Activated T-cell treated with anti-CD3 and anti-CD28 coated beads, Interleukin-2, amount 50 U/mL, for 24 hours (primary cell): ENCODE data around the gene KLHL6.
"Not testable (repeated sequence)": the region's sequence is repeated elsewhere in the genome, so short reads cannot be mapped to it uniquely, and the experiment has no call there.

Experiments
- DNase-seq: peaks from one replicate; pipeline ENCODE4 v3.0.0-alpha.2; 2020
- H3K27ac Mint-ChIP-seq: 2 replicates; pipeline ENCODE4 v1.8.0; 2020; ENCODE audit warnings: mild to moderate bottlenecking, mixed read lengths
- H3K27me3 Mint-ChIP-seq: 2 replicates; pipeline ENCODE4 v1.8.0; 2020; ENCODE audit warnings: mixed read lengths
- H3K36me3 Mint-ChIP-seq: 2 replicates; pipeline ENCODE4 v1.8.0; 2020; ENCODE audit warnings: low read depth, mixed read lengths
- H3K4me1 Mint-ChIP-seq: 2 replicates; pipeline ENCODE4 v1.8.0; 2020; ENCODE audit warnings: low read depth, mixed read lengths
- H3K4me3 Mint-ChIP-seq: 2 replicates; pipeline ENCODE4 v1.8.0; 2020; ENCODE audit warnings: mild to moderate bottlenecking, moderate library complexity, mixed read lengths
- H3K9me3 Mint-ChIP-seq: 2 replicates; pipeline ENCODE4 v1.8.0; 2020; ENCODE audit warnings: mixed read lengths

Gene KLHL6

GRCh38 chr3:183579967-183580900 is 24.7 kb upstream of the KLHL6 start:
- H3K4me3 Mint-ChIP-seq = no peak overlapping the region
- DNase-seq = no peak
- H3K4me1 Mint-ChIP-seq = peaks cover 21% of the 10 kb centered on the region
- H3K27ac Mint-ChIP-seq = no peak overlapping the region
- no peaks in the 10 kb centered on the region for H3K36me3 Mint-ChIP-seq
- no peaks in the 10 kb centered on the region for H3K27me3 Mint-ChIP-seq
- no peaks in the 10 kb centered on the region for H3K9me3 Mint-ChIP-seq

- Mint-ChIP-seq H3K4me3 (no peak overlapping the region), H3K9me3 (no peaks in the 10 kb centered on the region), H3K27me3 (no peaks in the 10 kb centered on the region), H3K4me1 (peaks cover 19% of the 10 kb centered on the region), H3K27ac (no peak overlapping the region), H3K36me3 (no peaks in the 10 kb centered on the region)
- no peak for DNase-seq
Measured at GRCh38 chr3:183578179-183578578, 22.7 kb upstream of the KLHL6 start.

DNA sequence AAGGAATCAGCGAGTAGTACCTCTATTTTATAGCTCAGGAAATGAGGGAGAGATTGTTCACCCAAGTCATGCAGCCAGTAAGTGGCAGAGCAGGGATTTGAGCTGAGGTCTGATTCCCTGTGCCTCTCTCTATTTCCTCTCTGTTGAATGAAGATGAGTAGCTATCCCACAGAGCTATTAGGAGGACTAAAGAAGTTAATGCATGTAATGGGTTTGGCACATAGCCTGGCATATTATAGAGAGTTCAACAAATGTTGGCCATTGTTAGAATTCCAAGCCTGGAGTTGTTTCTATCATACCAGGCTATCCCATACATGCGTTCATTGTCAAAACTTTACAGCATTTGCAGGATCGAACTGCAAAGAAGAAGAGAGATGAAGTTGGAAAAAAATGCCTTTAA is 21.8 kb upstream of the KLHL6 start:
- H3K27me3 Mint-ChIP-seq = no peaks in the 10 kb centered on the region
- peaks cover 19% of the 10 kb centered on the region for H3K4me1 Mint-ChIP-seq
- no peak overlapping the region for H3K27ac Mint-ChIP-seq
- DNase-seq = no peak
- H3K9me3 Mint-ChIP-seq = no peaks in the 10 kb centered on the region
- H3K4me3 Mint-ChIP-seq = no peak overlapping the region
- H3K36me3 Mint-ChIP-seq = no peaks in the 10 kb centered on the region

- H3K4me1 Mint-ChIP-seq = peaks cover 19% of the 10 kb centered on the region
- H3K27ac Mint-ChIP-seq = no peak overlapping the region
- H3K36me3 Mint-ChIP-seq = no peaks in the 10 kb centered on the region
- no peak for DNase-seq
- H3K4me3 Mint-ChIP-seq = no peak overlapping the region
- no peaks in the 10 kb centered on the region for H3K27me3 Mint-ChIP-seq
- H3K9me3 Mint-ChIP-seq = no peaks in the 10 kb centered on the region
Measured at GRCh38 chr3:183576487-183577107, 21.1 kb upstream of the KLHL6 start.

GRCh38 chr3:183572935-183573334 is 17.4 kb upstream of the KLHL6 start:
- DNase-seq = no peak

GRCh38 chr3:183570191-183570590 is 14.7 kb upstream of the KLHL6 start:
- not testable (repeated sequence) for H3K4me1 Mint-ChIP-seq, H3K27me3 Mint-ChIP-seq, H3K9me3 Mint-ChIP-seq, DNase-seq, H3K36me3 Mint-ChIP-seq, H3K4me3 Mint-ChIP-seq, H3K27ac Mint-ChIP-seq

More at GRCh38 chr3:183572935-183573334, 17.4 kb upstream of the KLHL6 start:
- no peak overlapping the region for H3K27ac Mint-ChIP-seq
- H3K27me3 Mint-ChIP-seq = no peaks in the 10 kb centered on the region
- H3K4me1 Mint-ChIP-seq = peaks cover 7% of the 10 kb centered on the region
- no peaks in the 10 kb centered on the region for H3K9me3 Mint-ChIP-seq
- H3K36me3 Mint-ChIP-seq = no peaks in the 10 kb centered on the region
- H3K4me3 Mint-ChIP-seq = no peak overlapping the region

GRCh38 chr3:183566880-183567279 is 11.4 kb upstream of the KLHL6 start:
- no peaks in the 10 kb centered on the region for H3K36me3 Mint-ChIP-seq
- peaks cover 14% of the 10 kb centered on the region for H3K4me1 Mint-ChIP-seq
- no peaks in the 10 kb centered on the region for H3K27me3 Mint-ChIP-seq
- H3K4me3 Mint-ChIP-seq = no peak overlapping the region
- DNase-seq = no peak
- no peak overlapping the region for H3K27ac Mint-ChIP-seq
- no peaks in the 10 kb centered on the region for H3K9me3 Mint-ChIP-seq

DNA sequence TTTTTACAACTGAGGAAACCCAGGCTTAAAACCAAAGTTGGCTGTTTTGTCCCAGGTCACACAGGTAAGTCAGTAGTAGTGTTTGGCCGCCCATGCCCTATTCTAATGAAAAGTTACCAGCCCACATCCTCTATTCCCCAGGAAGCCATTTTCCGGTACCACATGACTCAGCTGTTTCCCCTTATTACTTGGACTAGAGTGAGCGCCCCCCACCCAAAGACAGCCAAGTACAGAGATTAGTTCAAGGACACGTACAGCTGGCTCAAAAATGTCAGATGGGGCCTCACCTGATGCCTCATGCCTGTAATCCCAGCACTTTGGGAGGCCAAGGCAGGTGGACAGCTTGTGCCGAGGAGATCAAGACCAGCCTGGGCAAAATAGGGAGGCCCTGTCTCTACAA is 8.5 kb upstream of the KLHL6 start:
- H3K27ac Mint-ChIP-seq = peak overlapping the region; percentile 67
- H3K4me1 Mint-ChIP-seq = peaks cover 15% of the 10 kb centered on the region
- no peak overlapping the region for H3K4me3 Mint-ChIP-seq
- H3K36me3 Mint-ChIP-seq = no peaks in the 10 kb centered on the region
- no peaks in the 10 kb centered on the region for H3K27me3 Mint-ChIP-seq
- H3K9me3 Mint-ChIP-seq = no peaks in the 10 kb centered on the region
- DNase-seq = no peak

- H3K9me3 Mint-ChIP-seq = no peaks in the 10 kb centered on the region
- H3K27ac Mint-ChIP-seq = no peak overlapping the region
- no peaks in the 10 kb centered on the region for H3K27me3 Mint-ChIP-seq
- peaks cover 19% of the 10 kb centered on the region for H3K4me1 Mint-ChIP-seq
- no peak overlapping the region for H3K4me3 Mint-ChIP-seq
- H3K36me3 Mint-ChIP-seq = no peaks in the 10 kb centered on the region
- no peak for DNase-seq
Measured at GRCh38 chr3:183563536-183563874, 8.0 kb upstream of the KLHL6 start.

GRCh38 chr3:183560607-183561006 is 5.1 kb upstream of the KLHL6 start:
- Mint-ChIP-seq H3K4me1 (peaks cover 40% of the 10 kb centered on the region), H3K27ac (no peak overlapping the region), H3K4me3 (no peak overlapping the region), H3K27me3 (no peaks in the 10 kb centered on the region), H3K36me3 (no peaks in the 10 kb centered on the region), H3K9me3 (no peaks in the 10 kb centered on the region)
- DNase-seq = no peak

GRCh38 chr3:183558495-183558894 is 3.0 kb upstream of the KLHL6 start:
- no peaks in the 10 kb centered on the region for H3K27me3 Mint-ChIP-seq
- H3K27ac Mint-ChIP-seq = peak overlapping the region; percentile 17
- peaks cover 17% of the 10 kb centered on the region for H3K36me3 Mint-ChIP-seq
- no peak for DNase-seq
- no peak overlapping the region for H3K4me3 Mint-ChIP-seq
- peaks cover 44% of the 10 kb centered on the region for H3K4me1 Mint-ChIP-seq
- no peaks in the 10 kb centered on the region for H3K9me3 Mint-ChIP-seq

GRCh38 chr3:183556722-183557121 is 1.2 kb upstream of the KLHL6 start:
- H3K9me3 Mint-ChIP-seq = no peaks in the 10 kb centered on the region
- peaks cover 26% of the 10 kb centered on the region for H3K36me3 Mint-ChIP-seq
- no peaks in the 10 kb centered on the region for H3K27me3 Mint-ChIP-seq
- H3K4me1 Mint-ChIP-seq = peaks cover 56% of the 10 kb centered on the region
- DNase-seq = no peak
- peak overlapping the region; percentile 100 for H3K27ac Mint-ChIP-seq
- no peak overlapping the region for H3K4me3 Mint-ChIP-seq

DNA sequence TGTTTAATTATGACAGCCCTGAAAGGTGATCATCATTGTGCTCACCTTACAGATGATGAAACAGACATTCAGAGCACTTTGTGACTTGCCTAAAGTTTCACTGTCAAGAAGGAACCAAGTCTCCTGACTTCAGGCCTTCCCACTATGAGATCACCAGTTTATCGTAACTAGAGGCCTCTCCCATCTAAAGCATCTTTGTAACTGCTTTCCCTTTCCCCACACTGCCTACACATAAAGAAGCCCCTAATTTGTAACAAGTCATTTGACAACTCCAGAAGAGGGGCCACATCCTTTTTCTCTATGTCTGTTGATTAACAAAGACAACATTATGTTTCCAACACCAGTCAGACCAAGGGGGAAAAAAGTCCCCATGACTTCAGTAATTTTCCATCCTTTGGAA is 1.1 kb downstream of the KLHL6 start:
- no peaks in the 10 kb centered on the region for H3K27me3 Mint-ChIP-seq
- H3K9me3 Mint-ChIP-seq = no peaks in the 10 kb centered on the region
- peak overlapping the region; percentile 94 for H3K4me3 Mint-ChIP-seq
- H3K36me3 Mint-ChIP-seq = peaks cover 47% of the 10 kb centered on the region
- peaks cover 77% of the 10 kb centered on the region for H3K4me1 Mint-ChIP-seq
- DNase-seq = no peak
- peak overlapping the region; percentile 100 for H3K27ac Mint-ChIP-seq

GRCh38 chr3:183553334-183554026 is 2.0 kb downstream of the KLHL6 start:
- DNase-seq = no peak
- peaks cover 53% of the 10 kb centered on the region for H3K36me3 Mint-ChIP-seq
- H3K4me3 Mint-ChIP-seq = peak overlapping the region; percentile 94
- H3K27me3 Mint-ChIP-seq = no peaks in the 10 kb centered on the region
- H3K9me3 Mint-ChIP-seq = no peaks in the 10 kb centered on the region
- H3K27ac Mint-ChIP-seq = peak overlapping the region; percentile 100
- H3K4me1 Mint-ChIP-seq = peaks cover 77% of the 10 kb centered on the region

DNA sequence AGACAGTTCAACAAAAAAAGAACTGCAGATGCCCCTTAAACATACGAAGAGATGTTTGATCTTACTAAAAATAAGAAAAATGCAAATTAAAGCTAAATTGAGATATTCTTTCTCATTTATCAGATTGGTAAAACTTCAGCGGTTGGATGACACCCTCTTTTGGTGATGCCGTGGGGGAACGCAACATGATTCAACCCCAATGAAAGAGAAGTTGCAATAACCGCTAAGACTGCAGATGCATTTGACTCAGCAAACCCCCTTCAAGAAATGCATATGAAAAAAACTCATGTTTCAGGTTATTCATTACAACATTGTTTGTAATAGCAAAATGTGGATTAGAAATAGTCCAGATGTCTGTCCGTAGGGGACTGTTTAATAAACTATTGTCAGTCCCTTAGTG is 3.6 kb downstream of the KLHL6 start:
- Mint-ChIP-seq H3K4me3 (peak overlapping the region; percentile 94), H3K9me3 (no peaks in the 10 kb centered on the region), H3K27me3 (no peaks in the 10 kb centered on the region), H3K4me1 (peaks cover 83% of the 10 kb centered on the region), H3K36me3 (peaks cover 67% of the 10 kb centered on the region), H3K27ac (peak overlapping the region; percentile 100)
- no peak for DNase-seq
